ENCODE results near the gene LMO1.

DNA sequence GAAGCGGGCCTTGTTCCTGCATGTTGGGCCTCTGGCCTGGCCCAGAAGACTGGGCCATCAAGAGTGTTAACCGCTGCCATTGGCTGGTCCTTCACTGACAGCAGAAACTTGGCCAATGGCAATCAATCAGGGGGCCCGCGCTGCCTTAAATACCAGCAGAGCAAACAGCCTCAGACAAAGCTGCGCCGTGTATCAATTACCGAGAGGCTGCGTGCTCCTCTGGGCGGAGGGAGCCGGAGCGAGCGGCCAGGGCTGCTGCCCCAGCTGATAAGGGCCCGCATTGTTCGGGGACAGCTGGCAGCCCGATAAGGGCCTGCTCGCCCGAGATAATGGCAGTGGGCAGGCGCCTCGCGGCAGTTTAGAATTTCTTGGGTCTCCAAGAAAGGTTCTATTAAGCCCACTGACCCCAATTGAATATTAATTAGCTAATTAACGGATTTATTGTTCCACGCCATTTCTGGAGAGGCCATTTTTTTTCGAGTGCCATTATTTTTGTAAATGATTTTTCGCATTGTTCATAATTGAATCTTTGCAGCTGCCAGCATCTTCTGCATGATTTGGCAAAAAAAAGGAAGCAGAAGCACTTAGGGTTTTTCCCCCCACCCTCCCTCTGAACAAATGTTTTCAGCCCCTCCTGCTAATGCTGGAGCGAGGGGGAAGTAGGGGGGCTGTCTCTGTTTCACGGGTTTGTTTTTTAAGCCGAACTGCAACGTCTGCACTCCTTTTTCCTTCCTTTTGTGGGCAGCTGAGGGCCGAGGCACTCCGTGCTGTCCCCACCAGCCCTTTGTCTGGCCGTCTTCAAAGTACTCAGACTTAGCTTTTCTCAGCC lies 57.2 kb downstream of the LMO1 start:
- TF ChIP-seq ZNF589 (CRISPR knock-in tag; IDR thresholded peaks at IDR 0.05; ENCODE audit: low read depth), result peak; percentile 98
- peak; percentile 97 for TF ChIP-seq POLR2AphosphoS5 (IDR thresholded peaks at IDR 0.05; ENCODE audit: control insufficient read depth, insufficient read depth, low read depth, low read length)
- TF ChIP-seq MXI1 (IDR thresholded peaks at IDR 0.05; ENCODE audit: low read depth, low read length), result no peak; the same call in 1 of the 2 replicates
- no peak for TF ChIP-seq NR2C2 (CRISPR knock-in tag; IDR thresholded peaks at IDR 0.05)
- TF ChIP-seq NR2C2 (tag; IDR thresholded peaks at IDR 0.05), result no peak; the same call in 1 of the 2 replicates
- TF ChIP-seq POLR2A (conservative IDR thresholded peaks at IDR 0.05), result no peak
